Esophagus squamous epithelium (tissue), 4 donors: Measurements from ENCODE around the gene PTPRCAP.
"Not testable (repeated sequence)": the region's sequence is repeated elsewhere in the genome, so short reads cannot be mapped to it uniquely, and the experiment has no call there.

Source experiments
- POLR2A ChIP-seq, 4 donors: fragments of 450-650 bp; IDR thresholded peaks; one replicate each; pipeline ENCODE4 v1.6.1; 2017; ENCODE audit warnings: antibody characterized with exemption in 4 of 4, mild to moderate bottlenecking in 4 of 4, moderate library complexity in 3 of 4
- TF ChIP-seq, protein P1 (sequence below), 6 experiments: fragments of 450-650 bp in 4 of 6; fragments of 200-600 bp in 2 of 6; sonication (generic) in 2 of 6; IDR thresholded peaks; one replicate each; pipeline ENCODE4 v1.5.1; 2016 to 2019; ENCODE audit warnings: antibody characterized with exemption in 6 of 6, mild to moderate bottlenecking in 4 of 6, moderate library complexity in 4 of 6

DNA sequence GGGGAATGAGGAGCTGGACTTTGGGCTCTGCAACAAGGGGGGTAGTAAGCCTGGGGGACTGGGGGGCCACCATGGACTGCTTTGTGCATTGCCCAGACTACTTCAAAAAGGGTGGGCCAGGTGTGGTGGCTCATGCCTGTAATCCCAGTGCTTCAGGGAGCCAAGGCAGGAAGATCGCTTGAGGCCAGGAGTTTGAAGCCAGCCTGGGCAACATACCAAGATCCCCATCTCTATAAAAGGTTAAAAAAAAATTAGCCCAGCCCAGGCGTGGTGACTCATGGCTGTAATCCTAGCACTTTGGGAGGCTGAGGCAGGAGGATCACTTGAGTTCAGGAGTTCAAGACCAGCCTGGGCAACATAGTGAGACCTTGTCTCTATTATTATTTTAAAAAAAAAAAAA is 28.0 kb upstream of the PTPRCAP start:
- TF ChIP-seq, protein P1, sequence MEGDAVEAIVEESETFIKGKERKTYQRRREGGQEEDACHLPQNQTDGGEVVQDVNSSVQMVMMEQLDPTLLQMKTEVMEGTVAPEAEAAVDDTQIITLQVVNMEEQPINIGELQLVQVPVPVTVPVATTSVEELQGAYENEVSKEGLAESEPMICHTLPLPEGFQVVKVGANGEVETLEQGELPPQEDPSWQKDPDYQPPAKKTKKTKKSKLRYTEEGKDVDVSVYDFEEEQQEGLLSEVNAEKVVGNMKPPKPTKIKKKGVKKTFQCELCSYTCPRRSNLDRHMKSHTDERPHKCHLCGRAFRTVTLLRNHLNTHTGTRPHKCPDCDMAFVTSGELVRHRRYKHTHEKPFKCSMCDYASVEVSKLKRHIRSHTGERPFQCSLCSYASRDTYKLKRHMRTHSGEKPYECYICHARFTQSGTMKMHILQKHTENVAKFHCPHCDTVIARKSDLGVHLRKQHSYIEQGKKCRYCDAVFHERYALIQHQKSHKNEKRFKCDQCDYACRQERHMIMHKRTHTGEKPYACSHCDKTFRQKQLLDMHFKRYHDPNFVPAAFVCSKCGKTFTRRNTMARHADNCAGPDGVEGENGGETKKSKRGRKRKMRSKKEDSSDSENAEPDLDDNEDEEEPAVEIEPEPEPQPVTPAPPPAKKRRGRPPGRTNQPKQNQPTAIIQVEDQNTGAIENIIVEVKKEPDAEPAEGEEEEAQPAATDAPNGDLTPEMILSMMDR (IDR thresholded peaks at IDR 0.05) = not testable (repeated sequence)
- TF ChIP-seq POLR2A (IDR thresholded peaks at IDR 0.05) = not testable (repeated sequence)
